IMR-90 (cell line): ENCODE measurements around the gene CORO1C. TPM values are rescaled to one million over a fixed set of nuclear protein-coding genes. Genes with fewer than 3 reads are reported as not detected.

ENCODE experiments used
- ATAC-seq: fragments of 200-7000 bp; cut with Tn5 transposase; 2 replicates; pipeline ENCODE4 v1.9.1; 2020; ENCODE audit warnings: low read depth, mild to moderate bottlenecking, moderate library complexity
- BruUV-seq: library from RNA; stranded (reverse); fragments of 400-500 nt; replicated peaks from 2 replicates; lab custom pipeline; 2021; lab: Mats Ljungman, UMichigan
- CTCF ChIA-PET: fragments of 300-600 bp; formaldehyde crosslinking; extraction: SDS; loops from one replicate; lab custom pipeline; 2021; ENCODE audit warnings: antibody characterized with exemption; lab: Yijun Ruan, JAX
- POLR2A ChIA-PET: fragments of 300-600 bp; sonication (Branson Sonifier 250); formaldehyde crosslinking; loops from one replicate; lab custom pipeline; 2022; ENCODE audit warnings: antibody characterized with exemption; ENCODE audit not compliant: unreplicated experiment; lab: Charles Lee
- DNase-seq: peaks from one replicate; pipeline ENCODE4 v3.0.0; 2013
- H2AFZ ChIP-seq: replicated peaks from 2 replicates; pipeline ENCODE3; 2013; ENCODE audit warnings: low read length, mild to moderate bottlenecking; ENCODE audit not compliant: poor library complexity
- H2AK5ac ChIP-seq: 2 replicates; pipeline ENCODE4 v1.6.1; 2013; ENCODE audit warnings: low read depth, low read length, inconsistent platforms
- H2AK9ac ChIP-seq: replicated peaks from 2 replicates; pipeline ENCODE3; 2013; ENCODE audit warnings: mild to moderate bottlenecking, low read depth, low read length, moderate library complexity; ENCODE audit not compliant: poor library complexity
- H2BK120ac ChIP-seq: 2 replicates; pipeline ENCODE4 v1.6.1; 2013; ENCODE audit warnings: low read depth, low read length, inconsistent platforms
- H2BK15ac ChIP-seq: 3 replicates; pipeline ENCODE4 v1.6.1; 2013; ENCODE audit warnings: low read depth, low read length, inconsistent platforms
- H2BK20ac ChIP-seq: 2 replicates; pipeline ENCODE4 v1.6.1; 2013; ENCODE audit warnings: low read depth, mild to moderate bottlenecking, inconsistent platforms, low read length, moderate library complexity
- H2BK5ac ChIP-seq: 2 replicates; pipeline ENCODE4 v1.6.1; 2013; ENCODE audit warnings: mild to moderate bottlenecking, low read depth, low read length, inconsistent platforms; ENCODE audit not compliant: poor library complexity, severe bottlenecking
- H3K14ac ChIP-seq: replicated peaks from 2 replicates; pipeline ENCODE4 v1.6.1; 2013; ENCODE audit warnings: low read depth, low read length, inconsistent platforms
- H3K18ac ChIP-seq: 2 replicates; pipeline ENCODE4 v1.6.1; 2013; ENCODE audit warnings: low read depth, low read length, control low read depth
- H3K23ac ChIP-seq: 2 replicates; pipeline ENCODE4 v1.6.1; 2013; ENCODE audit warnings: low read depth, low read length, inconsistent platforms
- H3K27ac ChIP-seq: 2 replicates; pipeline ENCODE4 v1.5.1; 2013; ENCODE audit warnings: mild to moderate bottlenecking, control low read depth, low read length; ENCODE audit not compliant: insufficient read depth
- H3K27me3 ChIP-seq: 2 replicates; pipeline ENCODE4 v1.6.1; 2013; ENCODE audit warnings: low read length; ENCODE audit not compliant: control insufficient read depth, insufficient read depth
- H3K36me3 ChIP-seq: 2 replicates; pipeline ENCODE4 v1.6.1; 2013; ENCODE audit warnings: low read length, mixed read lengths; ENCODE audit not compliant: control insufficient read depth, insufficient read depth
- H3K4ac ChIP-seq: 2 replicates; pipeline ENCODE4 v1.6.1; 2013; ENCODE audit warnings: low read depth, low read length, inconsistent platforms
- H3K4me1 ChIP-seq: 2 replicates; pipeline ENCODE4 v1.6.1; 2013; ENCODE audit warnings: low read length, mixed read lengths; ENCODE audit not compliant: control insufficient read depth, insufficient read depth
- H3K4me2 ChIP-seq: 2 replicates; pipeline ENCODE4 v1.6.1; 2013; ENCODE audit warnings: low read depth, mild to moderate bottlenecking, control low read depth, low read length, moderate library complexity
- H3K4me3 ChIP-seq: 2 replicates; pipeline ENCODE4 v1.5.1; 2013; ENCODE audit warnings: low read depth, mild to moderate bottlenecking, control low read depth, low read length, moderate library complexity; ENCODE audit not compliant: insufficient read depth
- H3K56ac ChIP-seq: 2 replicates; pipeline ENCODE4 v1.6.1; 2013; ENCODE audit warnings: low read length, inconsistent platforms; ENCODE audit not compliant: insufficient read depth; ENCODE audit errors: extremely low read depth
- H3K79me1 ChIP-seq, 2 experiments: 2 replicates each; pipeline ENCODE4 v1.6.1; 2013; ENCODE audit warnings: low read length in 2 of 2, inconsistent platforms in 1 of 2, low read depth in 1 of 2
- H3K9ac ChIP-seq: 2 replicates; pipeline ENCODE4 v1.6.1; 2013; ENCODE audit warnings: low read depth, low read length, control low read depth
- H3K9me1 ChIP-seq: 2 replicates; pipeline ENCODE4 v1.6.1; 2013; ENCODE audit warnings: low read length, inconsistent platforms; ENCODE audit not compliant: insufficient read depth
- H3K9me3 ChIP-seq: 2 replicates; pipeline ENCODE4 v1.6.1; 2013; ENCODE audit warnings: low read length; ENCODE audit not compliant: control insufficient read depth, insufficient read depth
- H4K20me1 ChIP-seq: 2 replicates; pipeline ENCODE4 v1.6.1; 2013; ENCODE audit warnings: low read length, inconsistent platforms; ENCODE audit not compliant: insufficient read depth
- H4K5ac ChIP-seq: 2 replicates; pipeline ENCODE4 v1.6.1; 2013; ENCODE audit warnings: mild to moderate bottlenecking, low read depth, low read length, control low read depth
- H4K8ac ChIP-seq, 2 experiments: 2 replicates each; pipeline ENCODE4 v1.6.1; 2013; ENCODE audit warnings: low read depth in 2 of 2, low read length in 2 of 2, control low read depth in 1 of 2, inconsistent platforms in 1 of 2
- H4K91ac ChIP-seq: 2 replicates; pipeline ENCODE4 v1.6.1; 2013; ENCODE audit warnings: low read depth, low read length, inconsistent platforms; ENCODE audit not compliant: insufficient read depth
- BHLHE40 ChIP-seq: fragments of 150-350 bp; IDR thresholded peaks from 2 replicates; pipeline ENCODE4 v1.6.1; 2016; ENCODE audit warnings: mild to moderate bottlenecking, low read depth, low read length
- CEBPB ChIP-seq: IDR thresholded peaks from 2 replicates; pipeline ENCODE4 v1.6.1; 2012; ENCODE audit warnings: low read depth, low read length, improper control_type of control experiment
- CHD1 ChIP-seq: IDR thresholded peaks from 2 replicates; pipeline ENCODE4 v1.6.1; 2012; ENCODE audit warnings: low read depth, low read length, improper control_type of control experiment
- CTCF ChIP-seq: conservative IDR thresholded peaks from 2 replicates; pipeline ENCODE4 v1.5.1; 2012; ENCODE audit warnings: mild to moderate bottlenecking, low read depth, low read length, improper control_type of control experiment
- ELK1 ChIP-seq: fragments of 150-350 bp; IDR thresholded peaks from 2 replicates; pipeline ENCODE4 v1.6.1; 2016; ENCODE audit warnings: low read depth, mild to moderate bottlenecking, low read length, moderate library complexity, borderline replicate concordance
- FOS ChIP-seq: fragments of 150-350 bp; IDR thresholded peaks from 2 replicates; pipeline ENCODE4 v1.6.1; 2016; ENCODE audit warnings: low read depth, low read length
- MAFK ChIP-seq: IDR thresholded peaks from 2 replicates; pipeline ENCODE4 v1.6.1; 2012; ENCODE audit warnings: low read depth, low read length, improper control_type of control experiment
- MAZ ChIP-seq: IDR thresholded peaks from 2 replicates; pipeline ENCODE4 v1.6.1; 2012; ENCODE audit warnings: low read depth, mild to moderate bottlenecking, low read length, improper control_type of control experiment, moderate library complexity, borderline replicate concordance
- MXI1 ChIP-seq: IDR thresholded peaks from 2 replicates; pipeline ENCODE4 v1.6.1; 2012; ENCODE audit warnings: low read depth, mild to moderate bottlenecking, low read length, moderate library complexity, borderline replicate concordance
- NFE2L2 ChIP-seq: fragments of 150-350 bp; IDR thresholded peaks from 2 replicates; pipeline ENCODE4 v1.6.1; 2016; ENCODE audit warnings: low read depth, mild to moderate bottlenecking, low read length
- POLR2A ChIP-seq: IDR thresholded peaks from 2 replicates; pipeline ENCODE4 v1.6.1; 2012; ENCODE audit warnings: mild to moderate bottlenecking, low read depth, low read length
- RAD21 ChIP-seq: IDR thresholded peaks from 2 replicates; pipeline ENCODE4 v1.6.1; 2012; ENCODE audit warnings: low read length, improper control_type of control experiment
- RCOR1 ChIP-seq: IDR thresholded peaks from 2 replicates; pipeline ENCODE4 v1.6.1; 2012; ENCODE audit warnings: mild to moderate bottlenecking, low read length, improper control_type of control experiment; ENCODE audit not compliant: insufficient replicate concordance
- RFX5 ChIP-seq: IDR thresholded peaks from 2 replicates; pipeline ENCODE4 v1.8.0; 2012; ENCODE audit warnings: low read depth, mild to moderate bottlenecking, low read length, moderate library complexity
- SMC3 ChIP-seq: fragments of 150-350 bp; IDR thresholded peaks from 2 replicates; pipeline ENCODE4 v1.6.1; 2016; ENCODE audit warnings: low read depth, mild to moderate bottlenecking, antibody characterized with exemption, low read length, moderate library complexity
- USF2 ChIP-seq: fragments of 150-350 bp; IDR thresholded peaks from 2 replicates; pipeline ENCODE4 v1.6.1; 2017; ENCODE audit warnings: mild to moderate bottlenecking, antibody characterized with exemption, low read length, low read depth
- WGBS, 2 experiments: methylation state at CpG; one replicate each; pipeline versions ENCODE4 v1.1.5 to v1.1.7; 2013; ENCODE audit warnings: missing lambda C conversion rate in 2 of 2; ENCODE audit not compliant: insufficient read length in 1 of 2; ENCODE audit errors: extremely low coverage in 2 of 2; 5-methylcytosine and 5-hydroxymethylcytosine counted together
- dilution Hi-C: fragments of 300-500 bp; cut with HindIII; formaldehyde crosslinking; loops from one replicate; pipeline ENCODE4 v1.14.3; 2018; ENCODE audit warnings: low sequenced_read_pairs; ENCODE audit not compliant: unreplicated experiment
- in situ Hi-C: fragments of 300-500 bp; cut with MboI; formaldehyde crosslinking; loops from 3 replicates; pipeline ENCODE4 v1.14.3; 2019; ENCODE audit warnings: low sequenced_read_pairs, inconsistent platforms, mixed read lengths
- intact Hi-C: fragments of 100-400 bp; cut with micrococcal nuclease; formaldehyde crosslinking; loops from 2 replicates; pipeline ENCODE4 v1.10.0; 2022
- polyA plus RNA-seq, 3 experiments: library from polyadenylated mRNA; depleted of rRNA; stranded (reverse); fragments of >200 nt; gene quantifications; 2 replicates each; pipeline ENCODE4 v1.2.3, GENCODE V29; 2012; ENCODE audit warnings: low replicate concordance in 1 of 3
- total RNA-seq: library from RNA; depleted of rRNA; stranded (reverse); fragments of >200 nt; gene quantifications from 2 replicates; pipeline ENCODE4 v1.2.3, GENCODE V29; 2012

Gene CORO1C
- total and polyA plus RNA-seq, 2 of the 4 experiments (the other 2 are of a cell fraction): 675 to 1,100 TPM

GRCh38 chr12:108606492-108606891 lies 124.8 kb downstream of the CORO1C start:
- H3K9me1 ChIP-seq: no peaks in the 10 kb centered on the region
- H4K8ac ChIP-seq: no peak overlapping the region
- H3K4me1 ChIP-seq: peaks cover 14% of the 10 kb centered on the region
- ATAC-seq (no peak), DNase-seq (no peak)
- no peak overlapping the region for H2AK9ac ChIP-seq
- no peak overlapping the region; the same call in 2 of the 3 replicates for H2BK15ac ChIP-seq
- no peaks in the 10 kb centered on the region for H3K36me3 ChIP-seq
- peak overlapping the region; percentile 50 for H2AFZ ChIP-seq
- H4K91ac ChIP-seq: no peak overlapping the region
- no peak overlapping the region for H3K27ac ChIP-seq
- H3K9ac ChIP-seq: no peak overlapping the region
- 0 out of 2 replicates have a peak overlapping the region, but pooled peaks have one; percentile 31 for H2AK5ac ChIP-seq
- H3K14ac ChIP-seq: no peak overlapping the region
- peak overlapping the region; percentile 15; the same call in 1 of the 2 replicates for H3K4ac ChIP-seq
- H3K4me3 ChIP-seq: no peak overlapping the region
- H3K4me2 ChIP-seq: no peak overlapping the region
- TF ChIP-seq RFX5: no peak
- no peak for TF ChIP-seq CHD1
- no peak for TF ChIP-seq FOS
- TF ChIP-seq SMC3: no peak
- TF ChIP-seq ELK1: no peak
- no peak for TF ChIP-seq USF2
- TF ChIP-seq CTCF: no peak
- no peak for TF ChIP-seq BHLHE40
- TF ChIP-seq MXI1: no peak
- TF ChIP-seq POLR2A: no peak
- TF ChIP-seq MAZ: no peak
- no peak for TF ChIP-seq RCOR1
- TF ChIP-seq MAFK: no peak
- no peak for TF ChIP-seq RAD21
- TF ChIP-seq CEBPB: no peak
- TF ChIP-seq NFE2L2: no peak
- no peak overlapping the region for H2BK20ac ChIP-seq
- no peak overlapping the region for H3K23ac ChIP-seq
- no peak overlapping the region for H2BK5ac ChIP-seq
- CTCF ChIA-PET: no interaction called here
- 60% methylated on average over 3 of the region's 9 CpGs; no CpG with 5 or more reads in 1 of the 2 experiments for WGBS, 2 experiments
- H2BK120ac ChIP-seq: peak overlapping the region; percentile 14; the same call in 1 of the 2 replicates
- H4K20me1 ChIP-seq: no peaks in the 10 kb centered on the region
- intact Hi-C loops (no loop called here), dilution Hi-C loops (no loop called here), in situ Hi-C loops (no loop called here)
- no peaks in the 10 kb centered on the region for H3K27me3 ChIP-seq
- no peak overlapping the region; the same call in 1 of the 2 replicates for H4K5ac ChIP-seq
- BruUV-seq: no TSS peak
- no peak overlapping the region for H3K56ac ChIP-seq
- POLR2A ChIA-PET: no interaction called here
- H3K9me3 ChIP-seq: no peaks in the 10 kb centered on the region
- H3K18ac ChIP-seq: no peak overlapping the region
- H3K79me1 ChIP-seq: no peaks in the 10 kb centered on the region
